WTC11 (cell line): Measurements from ENCODE around the gene UCKL1. TPM values are rescaled to one million over a fixed set of nuclear protein-coding genes. Genes with fewer than 3 reads are reported as not detected.

Experiments used
- ATAC-seq: fragments of 200-7000 bp; cut with Tn5 transposase; 2 replicates; pipeline ENCODE4 v1.10.0; 2021; ENCODE audit warnings: mild to moderate bottlenecking, moderate library complexity
- CTCF ChIA-PET: fragments of 300-600 bp; sonication (Branson Sonifier 250); formaldehyde crosslinking; loops from one replicate; lab custom pipeline; 2021; ENCODE audit warnings: antibody characterized with exemption; lab: Charles Lee
- POLR2A ChIA-PET: fragments of 350-600 bp; sonication (Branson Sonifier 250); formaldehyde crosslinking; loops from one replicate; lab custom pipeline; 2021; ENCODE audit warnings: antibody characterized with exemption; lab: Charles Lee
- DNase-seq: peaks from one replicate; pipeline ENCODE4 v3.0.0; 2021; ENCODE audit warnings: low spot score
- H3K27ac Mint-ChIP-seq: 2 replicates; pipeline ENCODE4 v1.8.0; 2021; ENCODE audit warnings: mixed read lengths
- H3K27me3 Mint-ChIP-seq: 2 replicates; pipeline ENCODE4 v1.8.0; 2021; ENCODE audit warnings: low read depth, mild to moderate bottlenecking, moderate library complexity, mixed read lengths
- H3K36me3 Mint-ChIP-seq: 2 replicates; pipeline ENCODE4 v1.8.0; 2021; ENCODE audit warnings: mixed read lengths
- H3K4me1 Mint-ChIP-seq: 2 replicates; pipeline ENCODE4 v1.8.0; 2022; ENCODE audit warnings: mixed read lengths
- H3K4me3 Mint-ChIP-seq: 2 replicates; pipeline ENCODE4 v1.8.0; 2021; ENCODE audit warnings: mild to moderate bottlenecking, moderate library complexity, mixed read lengths
- H3K9me3 Mint-ChIP-seq: 2 replicates; pipeline ENCODE4 v1.8.0; 2021; ENCODE audit warnings: mixed read lengths
- ELF4 ChIP-seq: sonication (generic); formaldehyde crosslinking; IDR thresholded peaks from 2 replicates; pipeline ENCODE4 v1.8.1; 2022; ENCODE audit warnings: low read depth, mild to moderate bottlenecking, moderate library complexity, missing genetic modification reagents
- ERG ChIP-seq: fragments of 250-450 bp; sonication (Bioruptor Pico); IDR thresholded peaks from 2 replicates; pipeline ENCODE4 v1.8.0; 2021; ENCODE audit warnings: mild to moderate bottlenecking
- GABPB1 ChIP-seq: sonication (generic); formaldehyde crosslinking; IDR thresholded peaks from 2 replicates; pipeline ENCODE4 v1.8.1; 2023; ENCODE audit warnings: mild to moderate bottlenecking, missing genetic modification reagents
- NFYB ChIP-seq: sonication (generic); formaldehyde crosslinking; conservative IDR thresholded peaks from 2 replicates; pipeline ENCODE4 v1.8.0; 2022; ENCODE audit warnings: low read depth, missing genetic modification reagents
- NR3C1 ChIP-seq: sonication (generic); formaldehyde crosslinking; conservative IDR thresholded peaks from 2 replicates; pipeline ENCODE4 v1.8.1; 2023; ENCODE audit warnings: low read depth, mild to moderate bottlenecking, missing genetic modification reagents
- RORB ChIP-seq: fragments of 250-450 bp; sonication (Bioruptor Pico); IDR thresholded peaks from 2 replicates; pipeline ENCODE4 v1.9.0; 2021; ENCODE audit warnings: mild to moderate bottlenecking
- SP1 ChIP-seq: sonication (generic); formaldehyde crosslinking; conservative IDR thresholded peaks from 2 replicates; pipeline ENCODE4 v1.8.1; 2022; ENCODE audit warnings: missing genetic modification reagents
- ZBTB21 ChIP-seq: sonication (generic); formaldehyde crosslinking; IDR thresholded peaks from 2 replicates; pipeline ENCODE4 v1.8.1; 2023; ENCODE audit warnings: mild to moderate bottlenecking, missing genetic modification reagents, borderline replicate concordance
- ZNF219 ChIP-seq: sonication (generic); formaldehyde crosslinking; IDR thresholded peaks from 2 replicates; pipeline ENCODE4 v1.8.0; 2023; ENCODE audit warnings: missing genetic modification reagents, mild to moderate bottlenecking, borderline replicate concordance
- ZNF232 ChIP-seq: sonication (generic); formaldehyde crosslinking; IDR thresholded peaks from 2 replicates; pipeline ENCODE4 v1.8.0; 2022; ENCODE audit warnings: mild to moderate bottlenecking, missing genetic modification reagents
- ZNF317 ChIP-seq: sonication (generic); formaldehyde crosslinking; IDR thresholded peaks from 2 replicates; pipeline ENCODE4 v1.8.1; 2023; ENCODE audit warnings: low read depth, mild to moderate bottlenecking, moderate library complexity, missing genetic modification reagents, borderline replicate concordance
- ZNF396 ChIP-seq: fragments of 250-450 bp; sonication (Bioruptor Pico); IDR thresholded peaks from 2 replicates; pipeline ENCODE4 v1.8.0; 2021; ENCODE audit warnings: mild to moderate bottlenecking, moderate library complexity, borderline replicate concordance
- total RNA-seq: library from RNA; stranded (reverse); gene quantifications from 3 replicates; pipeline ENCODE4 v1.2.3, GENCODE V29; 2021
- TF ChIP-seq, protein P1 (sequence below): sonication (generic); formaldehyde crosslinking; IDR thresholded peaks from 2 replicates; pipeline ENCODE4 v1.8.0; 2023; ENCODE audit warnings: mild to moderate bottlenecking, missing genetic modification reagents
- TF ChIP-seq, protein P2 (sequence below): fragments of 250-450 bp; sonication (Bioruptor Pico); IDR thresholded peaks from 2 replicates; pipeline ENCODE4 v1.9.0; 2021; ENCODE audit warnings: moderate library complexity, mild to moderate bottlenecking, inconsistent platforms, borderline replicate concordance
- TF ChIP-seq, protein P3 (sequence below): sonication (generic); formaldehyde crosslinking; IDR thresholded peaks from 2 replicates; pipeline ENCODE4 v1.8.0; 2022; ENCODE audit warnings: mild to moderate bottlenecking, missing genetic modification reagents
- TF ChIP-seq, protein P4 (sequence below): sonication (generic); formaldehyde crosslinking; IDR thresholded peaks from 2 replicates; pipeline ENCODE4 v1.8.1; 2023; ENCODE audit warnings: mild to moderate bottlenecking, missing genetic modification reagents, borderline replicate concordance
- TF ChIP-seq, protein P5 (sequence below): sonication (generic); formaldehyde crosslinking; IDR thresholded peaks from 2 replicates; pipeline ENCODE4 v1.8.0; 2022; ENCODE audit warnings: mild to moderate bottlenecking, missing genetic modification reagents
- TF ChIP-seq, protein P6 (sequence below): fragments of 200-600 bp; IDR thresholded peaks from 2 replicates; pipeline ENCODE4 v1.8.0; 2022; ENCODE audit warnings: antibody characterized with exemption

Gene UCKL1
- total RNA-seq, 1 experiment from 2014 or later, result 51.2 TPM

- TF ChIP-seq, protein P1, sequence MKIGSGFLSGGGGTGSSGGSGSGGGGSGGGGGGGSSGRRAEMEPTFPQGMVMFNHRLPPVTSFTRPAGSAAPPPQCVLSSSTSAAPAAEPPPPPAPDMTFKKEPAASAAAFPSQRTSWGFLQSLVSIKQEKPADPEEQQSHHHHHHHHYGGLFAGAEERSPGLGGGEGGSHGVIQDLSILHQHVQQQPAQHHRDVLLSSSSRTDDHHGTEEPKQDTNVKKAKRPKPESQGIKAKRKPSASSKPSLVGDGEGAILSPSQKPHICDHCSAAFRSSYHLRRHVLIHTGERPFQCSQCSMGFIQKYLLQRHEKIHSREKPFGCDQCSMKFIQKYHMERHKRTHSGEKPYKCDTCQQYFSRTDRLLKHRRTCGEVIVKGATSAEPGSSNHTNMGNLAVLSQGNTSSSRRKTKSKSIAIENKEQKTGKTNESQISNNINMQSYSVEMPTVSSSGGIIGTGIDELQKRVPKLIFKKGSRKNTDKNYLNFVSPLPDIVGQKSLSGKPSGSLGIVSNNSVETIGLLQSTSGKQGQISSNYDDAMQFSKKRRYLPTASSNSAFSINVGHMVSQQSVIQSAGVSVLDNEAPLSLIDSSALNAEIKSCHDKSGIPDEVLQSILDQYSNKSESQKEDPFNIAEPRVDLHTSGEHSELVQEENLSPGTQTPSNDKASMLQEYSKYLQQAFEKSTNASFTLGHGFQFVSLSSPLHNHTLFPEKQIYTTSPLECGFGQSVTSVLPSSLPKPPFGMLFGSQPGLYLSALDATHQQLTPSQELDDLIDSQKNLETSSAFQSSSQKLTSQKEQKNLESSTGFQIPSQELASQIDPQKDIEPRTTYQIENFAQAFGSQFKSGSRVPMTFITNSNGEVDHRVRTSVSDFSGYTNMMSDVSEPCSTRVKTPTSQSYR (CRISPR knock-in tag), result no peak
- TF ChIP-seq ZNF232 (CRISPR knock-in tag) (no peak), ELF4 (CRISPR knock-in tag) (no peak), NFYB (CRISPR knock-in tag) (no peak)
- TF ChIP-seq, protein P2, sequence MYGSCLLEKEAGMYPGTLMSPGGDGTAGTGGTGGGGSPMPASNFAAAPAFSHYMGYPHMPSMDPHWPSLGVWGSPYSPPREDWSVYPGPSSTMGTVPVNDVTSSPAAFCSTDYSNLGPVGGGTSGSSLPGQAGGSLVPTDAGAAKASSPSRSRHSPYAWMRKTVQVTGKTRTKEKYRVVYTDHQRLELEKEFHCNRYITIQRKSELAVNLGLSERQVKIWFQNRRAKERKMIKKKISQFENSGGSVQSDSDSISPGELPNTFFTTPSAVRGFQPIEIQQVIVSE, result no peak
Observed at GRCh38 chr20:63890616-63891015, 65.6 kb downstream of the UCKL1 start (continued).

DNA sequence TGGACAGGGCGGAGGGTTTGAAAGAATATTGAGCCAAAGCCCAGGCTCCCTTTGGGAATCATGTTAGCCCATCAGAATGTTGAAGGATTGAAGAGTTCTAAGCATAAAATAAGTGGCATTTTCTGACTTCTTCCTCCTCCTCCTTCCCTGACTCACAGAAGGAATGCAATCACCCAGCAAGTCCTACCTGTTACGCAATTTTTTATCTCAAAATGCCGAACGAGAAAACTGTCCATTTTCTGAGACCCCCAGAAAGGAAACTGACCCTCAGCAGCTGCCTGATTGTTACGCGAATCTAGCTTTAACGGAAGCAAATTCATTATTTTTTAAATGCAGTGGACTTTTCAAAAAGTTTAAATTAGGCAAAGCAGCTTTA, 66.0 kb downstream of the UCKL1 start:
- ChIA-PET POLR2A (no interaction called here), CTCF (interaction anchor here (1.2 to 2.0 kb wide), 4 partner anchors 44 to 116 kb away, joined by 3 to 6 read pairs (median 4); no protein-coding TSS in a partner anchor)
- H3K36me3 Mint-ChIP-seq, result peaks cover 29% of the 10 kb centered on the region
- H3K4me3 Mint-ChIP-seq, result no peak overlapping the region
- peaks cover 4% of the 10 kb centered on the region for H3K4me1 Mint-ChIP-seq
- H3K9me3 Mint-ChIP-seq, result no peaks in the 10 kb centered on the region
- no peak for TF ChIP-seq ERG (CRISPR knock-in tag)
- TF ChIP-seq, protein P3, sequence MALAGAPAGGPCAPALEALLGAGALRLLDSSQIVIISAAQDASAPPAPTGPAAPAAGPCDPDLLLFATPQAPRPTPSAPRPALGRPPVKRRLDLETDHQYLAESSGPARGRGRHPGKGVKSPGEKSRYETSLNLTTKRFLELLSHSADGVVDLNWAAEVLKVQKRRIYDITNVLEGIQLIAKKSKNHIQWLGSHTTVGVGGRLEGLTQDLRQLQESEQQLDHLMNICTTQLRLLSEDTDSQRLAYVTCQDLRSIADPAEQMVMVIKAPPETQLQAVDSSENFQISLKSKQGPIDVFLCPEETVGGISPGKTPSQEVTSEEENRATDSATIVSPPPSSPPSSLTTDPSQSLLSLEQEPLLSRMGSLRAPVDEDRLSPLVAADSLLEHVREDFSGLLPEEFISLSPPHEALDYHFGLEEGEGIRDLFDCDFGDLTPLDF, result no peak
- no peak for TF ChIP-seq ZNF317 (CRISPR knock-in tag)
- no peak for TF ChIP-seq NR3C1 (CRISPR knock-in tag)
- TF ChIP-seq RORB (CRISPR knock-in tag), result no peak
- TF ChIP-seq ZNF396, result no peak
- TF ChIP-seq ZNF219 (CRISPR knock-in tag), result no peak
- TF ChIP-seq, protein P4, sequence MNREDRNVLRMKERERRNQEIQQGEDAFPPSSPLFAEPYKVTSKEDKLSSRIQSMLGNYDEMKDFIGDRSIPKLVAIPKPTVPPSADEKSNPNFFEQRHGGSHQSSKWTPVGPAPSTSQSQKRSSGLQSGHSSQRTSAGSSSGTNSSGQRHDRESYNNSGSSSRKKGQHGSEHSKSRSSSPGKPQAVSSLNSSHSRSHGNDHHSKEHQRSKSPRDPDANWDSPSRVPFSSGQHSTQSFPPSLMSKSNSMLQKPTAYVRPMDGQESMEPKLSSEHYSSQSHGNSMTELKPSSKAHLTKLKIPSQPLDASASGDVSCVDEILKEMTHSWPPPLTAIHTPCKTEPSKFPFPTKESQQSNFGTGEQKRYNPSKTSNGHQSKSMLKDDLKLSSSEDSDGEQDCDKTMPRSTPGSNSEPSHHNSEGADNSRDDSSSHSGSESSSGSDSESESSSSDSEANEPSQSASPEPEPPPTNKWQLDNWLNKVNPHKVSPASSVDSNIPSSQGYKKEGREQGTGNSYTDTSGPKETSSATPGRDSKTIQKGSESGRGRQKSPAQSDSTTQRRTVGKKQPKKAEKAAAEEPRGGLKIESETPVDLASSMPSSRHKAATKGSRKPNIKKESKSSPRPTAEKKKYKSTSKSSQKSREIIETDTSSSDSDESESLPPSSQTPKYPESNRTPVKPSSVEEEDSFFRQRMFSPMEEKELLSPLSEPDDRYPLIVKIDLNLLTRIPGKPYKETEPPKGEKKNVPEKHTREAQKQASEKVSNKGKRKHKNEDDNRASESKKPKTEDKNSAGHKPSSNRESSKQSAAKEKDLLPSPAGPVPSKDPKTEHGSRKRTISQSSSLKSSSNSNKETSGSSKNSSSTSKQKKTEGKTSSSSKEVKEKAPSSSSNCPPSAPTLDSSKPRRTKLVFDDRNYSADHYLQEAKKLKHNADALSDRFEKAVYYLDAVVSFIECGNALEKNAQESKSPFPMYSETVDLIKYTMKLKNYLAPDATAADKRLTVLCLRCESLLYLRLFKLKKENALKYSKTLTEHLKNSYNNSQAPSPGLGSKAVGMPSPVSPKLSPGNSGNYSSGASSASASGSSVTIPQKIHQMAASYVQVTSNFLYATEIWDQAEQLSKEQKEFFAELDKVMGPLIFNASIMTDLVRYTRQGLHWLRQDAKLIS, result no peak
- TF ChIP-seq SP1 (CRISPR knock-in tag), result no peak
- TF ChIP-seq, protein P5, sequence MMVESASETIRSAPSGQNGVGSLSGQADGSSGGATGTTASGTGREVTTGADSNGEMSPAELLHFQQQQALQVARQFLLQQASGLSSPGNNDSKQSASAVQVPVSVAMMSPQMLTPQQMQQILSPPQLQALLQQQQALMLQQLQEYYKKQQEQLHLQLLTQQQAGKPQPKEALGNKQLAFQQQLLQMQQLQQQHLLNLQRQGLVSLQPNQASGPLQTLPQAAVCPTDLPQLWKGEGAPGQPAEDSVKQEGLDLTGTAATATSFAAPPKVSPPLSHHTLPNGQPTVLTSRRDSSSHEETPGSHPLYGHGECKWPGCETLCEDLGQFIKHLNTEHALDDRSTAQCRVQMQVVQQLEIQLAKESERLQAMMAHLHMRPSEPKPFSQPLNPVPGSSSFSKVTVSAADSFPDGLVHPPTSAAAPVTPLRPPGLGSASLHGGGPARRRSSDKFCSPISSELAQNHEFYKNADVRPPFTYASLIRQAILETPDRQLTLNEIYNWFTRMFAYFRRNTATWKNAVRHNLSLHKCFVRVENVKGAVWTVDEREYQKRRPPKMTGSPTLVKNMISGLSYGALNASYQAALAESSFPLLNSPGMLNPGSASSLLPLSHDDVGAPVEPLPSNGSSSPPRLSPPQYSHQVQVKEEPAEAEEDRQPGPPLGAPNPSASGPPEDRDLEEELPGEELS (CRISPR knock-in tag), result no peak
- no peak for TF ChIP-seq GABPB1
- TF ChIP-seq, protein P6, sequence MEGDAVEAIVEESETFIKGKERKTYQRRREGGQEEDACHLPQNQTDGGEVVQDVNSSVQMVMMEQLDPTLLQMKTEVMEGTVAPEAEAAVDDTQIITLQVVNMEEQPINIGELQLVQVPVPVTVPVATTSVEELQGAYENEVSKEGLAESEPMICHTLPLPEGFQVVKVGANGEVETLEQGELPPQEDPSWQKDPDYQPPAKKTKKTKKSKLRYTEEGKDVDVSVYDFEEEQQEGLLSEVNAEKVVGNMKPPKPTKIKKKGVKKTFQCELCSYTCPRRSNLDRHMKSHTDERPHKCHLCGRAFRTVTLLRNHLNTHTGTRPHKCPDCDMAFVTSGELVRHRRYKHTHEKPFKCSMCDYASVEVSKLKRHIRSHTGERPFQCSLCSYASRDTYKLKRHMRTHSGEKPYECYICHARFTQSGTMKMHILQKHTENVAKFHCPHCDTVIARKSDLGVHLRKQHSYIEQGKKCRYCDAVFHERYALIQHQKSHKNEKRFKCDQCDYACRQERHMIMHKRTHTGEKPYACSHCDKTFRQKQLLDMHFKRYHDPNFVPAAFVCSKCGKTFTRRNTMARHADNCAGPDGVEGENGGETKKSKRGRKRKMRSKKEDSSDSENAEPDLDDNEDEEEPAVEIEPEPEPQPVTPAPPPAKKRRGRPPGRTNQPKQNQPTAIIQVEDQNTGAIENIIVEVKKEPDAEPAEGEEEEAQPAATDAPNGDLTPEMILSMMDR, result no peak
- TF ChIP-seq ZBTB21 (CRISPR knock-in tag), result no peak
- no peaks in the 10 kb centered on the region for H3K27me3 Mint-ChIP-seq
- H3K27ac Mint-ChIP-seq, result peak overlapping the region; percentile 24; the same call in 1 of the 2 replicates
- ATAC-seq (no peak), DNase-seq (no peak)
